ENCODE measurements around the gene ETFB.
"Not testable (repeated sequence)": the region's sequence is repeated elsewhere in the genome, so short reads cannot be mapped to it uniquely, and the experiment has no call there.

The ETFB gene

GRCh38 chr19:51399231-51399630 is 33.0 kb upstream of the ETFB start:
- H3K4me3 ChIP-seq = no peak overlapping the region
- TF ChIP-seq, protein P1, sequence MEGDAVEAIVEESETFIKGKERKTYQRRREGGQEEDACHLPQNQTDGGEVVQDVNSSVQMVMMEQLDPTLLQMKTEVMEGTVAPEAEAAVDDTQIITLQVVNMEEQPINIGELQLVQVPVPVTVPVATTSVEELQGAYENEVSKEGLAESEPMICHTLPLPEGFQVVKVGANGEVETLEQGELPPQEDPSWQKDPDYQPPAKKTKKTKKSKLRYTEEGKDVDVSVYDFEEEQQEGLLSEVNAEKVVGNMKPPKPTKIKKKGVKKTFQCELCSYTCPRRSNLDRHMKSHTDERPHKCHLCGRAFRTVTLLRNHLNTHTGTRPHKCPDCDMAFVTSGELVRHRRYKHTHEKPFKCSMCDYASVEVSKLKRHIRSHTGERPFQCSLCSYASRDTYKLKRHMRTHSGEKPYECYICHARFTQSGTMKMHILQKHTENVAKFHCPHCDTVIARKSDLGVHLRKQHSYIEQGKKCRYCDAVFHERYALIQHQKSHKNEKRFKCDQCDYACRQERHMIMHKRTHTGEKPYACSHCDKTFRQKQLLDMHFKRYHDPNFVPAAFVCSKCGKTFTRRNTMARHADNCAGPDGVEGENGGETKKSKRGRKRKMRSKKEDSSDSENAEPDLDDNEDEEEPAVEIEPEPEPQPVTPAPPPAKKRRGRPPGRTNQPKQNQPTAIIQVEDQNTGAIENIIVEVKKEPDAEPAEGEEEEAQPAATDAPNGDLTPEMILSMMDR (IDR thresholded peaks at IDR 0.05) = no peak
- no peak for DNase-seq
- no peaks in the 10 kb centered on the region for H3K36me3 ChIP-seq
- H3K27me3 ChIP-seq = no peaks in the 10 kb centered on the region
- peaks cover 0 to 7% (median 5%) of the 10 kb centered on the region in 4 donors for H3K4me1 ChIP-seq
- intact Hi-C loops (cut with DNase I; ENCODE audit: low total_unique reads) = no loop called here
- H3K27ac ChIP-seq = no peak overlapping the region
- H3K9me3 ChIP-seq = peaks cover 0 to 9% (median 0%) of the 10 kb centered on the region in 3 donors

DNA sequence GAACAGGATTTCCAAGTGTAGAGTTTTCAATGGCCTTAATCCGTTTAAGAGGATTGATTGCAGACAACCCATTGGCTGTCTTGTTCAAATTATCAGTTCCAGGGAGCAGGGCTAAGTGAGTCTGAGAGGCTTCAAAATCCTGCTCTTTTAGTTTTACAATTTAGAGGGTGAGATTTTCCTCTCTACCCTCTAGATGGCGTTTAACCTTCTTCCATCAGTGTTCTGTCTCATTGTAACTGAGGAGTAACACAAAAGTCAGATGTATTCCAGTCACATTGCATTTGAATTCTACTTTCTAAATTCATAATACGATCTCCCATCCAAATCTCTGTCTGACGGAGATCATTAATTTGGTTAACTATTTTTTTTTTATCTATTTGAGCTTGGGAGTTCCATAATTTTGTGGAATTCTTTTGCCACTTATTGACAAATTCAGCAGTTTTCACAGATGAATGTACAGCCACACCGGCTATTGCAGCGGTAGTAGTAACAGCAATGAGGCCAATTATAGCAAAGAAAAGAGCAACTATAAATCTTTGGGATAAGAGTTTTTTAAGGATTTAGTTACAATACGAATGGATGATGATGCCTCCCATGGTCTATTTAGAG is 32.0 kb upstream of the ETFB start:
- no peaks in the 10 kb centered on the region for H3K27me3 ChIP-seq
- no peak overlapping the region for H3K4me3 ChIP-seq
- H3K36me3 ChIP-seq = no peaks in the 10 kb centered on the region
- H3K27ac ChIP-seq = no peak overlapping the region
- DNase-seq = no peak
- TF ChIP-seq, protein P1 (IDR thresholded peaks at IDR 0.05) = peak; percentile 28 to 33
- H3K9me3 ChIP-seq = peaks cover 0 to 9% (median 0%) of the 10 kb centered on the region in 3 donors
- peaks cover 0 to 11% (median 7%) of the 10 kb centered on the region in 4 donors for H3K4me1 ChIP-seq
- intact Hi-C loops (cut with DNase I; ENCODE audit: low total_unique reads) = no loop called here

DNA sequence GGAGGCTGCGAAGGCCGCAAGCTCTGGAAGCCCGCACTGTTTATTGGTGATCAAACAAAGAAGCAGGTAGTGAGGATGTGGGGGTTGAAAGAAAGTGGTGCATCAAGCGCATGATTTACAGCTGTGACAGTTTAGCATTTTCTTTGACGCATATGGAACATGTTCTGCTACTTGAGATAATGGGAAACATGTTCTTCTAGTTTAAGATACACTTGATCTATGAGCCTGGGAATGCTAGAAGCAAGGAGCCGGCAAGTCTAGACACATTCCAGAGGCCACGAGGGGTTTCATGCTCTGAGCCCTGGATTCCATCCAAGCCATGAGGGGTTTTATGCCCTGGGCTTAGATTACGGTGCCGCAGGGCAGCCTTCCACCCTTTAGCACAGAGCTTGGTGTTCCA is 31.3 kb upstream of the ETFB start:
- peaks cover 0 to 11% (median 7%) of the 10 kb centered on the region in 4 donors for H3K4me1 ChIP-seq
- H3K9me3 ChIP-seq; H3K4me3 ChIP-seq; DNase-seq; H3K27ac ChIP-seq; H3K27me3 ChIP-seq; H3K36me3 ChIP-seq; intact Hi-C loops (cut with DNase I; ENCODE audit: low total_unique reads): not testable (repeated sequence)

GRCh38 chr19:51396175-51396574 is 30.0 kb upstream of the ETFB start:
- Histone ChIP-seq H3K9me3 (no peaks in the 10 kb centered on the region), H3K36me3 (no peaks in the 10 kb centered on the region), H3K4me3 (no peak overlapping the region), H3K4me1 (peaks cover 0 to 11% (median 7%) of the 10 kb centered on the region in 4 donors), H3K27me3 (peaks cover 0 to 1% of the 10 kb centered on the region in 2 donors), H3K27ac (no peak overlapping the region)
- TF ChIP-seq, protein P1 (IDR thresholded peaks at IDR 0.05) = no peak
- intact Hi-C loops (cut with DNase I; ENCODE audit: low total_unique reads) = no loop called here
- DNase-seq = no peak

DNA sequence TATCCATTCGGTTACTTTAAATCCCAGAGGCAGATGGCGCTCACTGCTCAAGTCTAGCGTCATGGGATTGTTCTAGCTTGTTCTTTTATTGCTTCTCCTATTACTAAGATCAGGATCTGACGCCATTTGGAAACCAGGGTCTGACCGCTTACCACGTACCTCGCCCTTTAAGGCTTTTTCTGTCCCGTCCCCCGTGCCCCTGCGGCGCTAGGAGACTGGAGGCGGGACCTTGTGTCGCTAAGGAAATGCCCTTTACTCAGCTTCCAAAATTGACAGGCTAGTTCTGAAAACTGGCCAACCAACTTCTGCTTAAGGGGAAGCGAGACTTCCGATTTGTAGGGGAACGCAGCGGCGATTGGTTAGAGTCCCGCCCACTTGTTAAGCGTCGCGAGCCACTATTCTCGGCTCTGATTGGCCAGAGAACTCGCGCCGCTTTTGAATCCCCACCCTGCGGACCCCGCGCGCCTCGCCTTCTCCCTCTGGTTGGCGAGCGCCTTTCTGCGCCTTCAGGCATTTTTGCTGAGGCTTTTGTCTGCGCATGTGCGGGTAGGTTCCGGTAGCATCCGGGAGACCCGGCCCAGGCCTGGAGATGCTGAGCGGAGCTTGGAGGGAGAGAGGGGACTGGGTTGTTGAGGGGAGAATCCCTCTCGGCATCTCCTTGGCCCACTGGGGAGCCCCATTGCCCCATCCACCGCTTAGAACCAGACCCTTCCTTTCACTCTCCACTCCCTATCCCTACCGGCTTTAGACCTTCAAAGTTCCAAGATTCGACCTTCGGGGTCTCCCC is 28.1 kb upstream of the ETFB start:
- Histone ChIP-seq H3K4me3 (peak overlapping the region; percentile 35 to 43), H3K36me3 (no peaks in the 10 kb centered on the region), H3K9me3 (no peaks in the 10 kb centered on the region), H3K4me1 (peaks cover 0 to 11% (median 7%) of the 10 kb centered on the region in 4 donors), H3K27ac (peak overlapping the region; percentile 65 to 75), H3K27me3 (peaks cover 0 to 13% of the 10 kb centered on the region in 2 donors)
- peak; percentile 93 to 94 for DNase-seq
- intact Hi-C loops (cut with DNase I; ENCODE audit: low total_unique reads) = no loop called here
- TF ChIP-seq, protein P1 (IDR thresholded peaks at IDR 0.05) = no peak

GRCh38 chr19:51392701-51393100 is 26.5 kb upstream of the ETFB start:
- intact Hi-C loops (cut with DNase I; ENCODE audit: low total_unique reads) = no loop called here

More at GRCh38 chr19:51392701-51393100, 26.5 kb upstream of the ETFB start:
- TF ChIP-seq, protein P1 (IDR thresholded peaks at IDR 0.05) = no peak
- Histone ChIP-seq H3K27ac (no peak overlapping the region), H3K27me3 (peaks cover 0 to 25% of the 10 kb centered on the region in 2 donors), H3K9me3 (no peaks in the 10 kb centered on the region), H3K4me1 (peaks cover 0 to 11% (median 7%) of the 10 kb centered on the region in 4 donors), H3K36me3 (no peaks in the 10 kb centered on the region), H3K4me3 (no peak overlapping the region)
- DNase-seq = no peak

All from tibial artery (tissue), 4 donors.